ENCODE measurements around the gene EPAS1.

EPAS1 gene

GRCh38 chr2:46364797-46365457, 67.7 kb downstream of the EPAS1 start:
- DNase-seq (ENCODE audit: low read depth): no peak

- DNase-seq (ENCODE audit: low read depth): no peak
These were observed 68.9 kb downstream of the EPAS1 start for GRCh38 chr2:46365913-46366667.

- no peak for DNase-seq (ENCODE audit: low read depth)
These were observed 69.5 kb downstream of the EPAS1 start for GRCh38 chr2:46366668-46367052.

- DNase-seq (ENCODE audit: low read depth): no peak
These were observed 70.1 kb downstream of the EPAS1 start for GRCh38 chr2:46367286-46367685.

- no peak for DNase-seq (ENCODE audit: low read depth)
These were observed 71.2 kb downstream of the EPAS1 start for GRCh38 chr2:46368401-46368800.

GRCh38 chr2:46369783-46370182, 72.6 kb downstream of the EPAS1 start:
- DNase-seq (ENCODE audit: low read depth): no peak

GRCh38 chr2:46371854-46372253, 74.6 kb downstream of the EPAS1 start:
- DNase-seq (ENCODE audit: low read depth): no peak

GRCh38 chr2:46372475-46372874, 75.3 kb downstream of the EPAS1 start:
- no peak for DNase-seq (ENCODE audit: low read depth)

- DNase-seq (ENCODE audit: low read depth): no peak
These were observed 76.0 kb downstream of the EPAS1 start for GRCh38 chr2:46373238-46373637.

GRCh38 chr2:46375566-46376125, 78.4 kb downstream of the EPAS1 start:
- no peak for DNase-seq (ENCODE audit: low read depth)

- DNase-seq (ENCODE audit: low read depth): no peak
These were observed 79.4 kb downstream of the EPAS1 start for GRCh38 chr2:46376586-46376985.

- DNase-seq (ENCODE audit: low read depth): no peak
These were observed 79.9 kb downstream of the EPAS1 start for GRCh38 chr2:46377101-46377581.

- no peak for DNase-seq (ENCODE audit: low read depth)
These were observed 80.7 kb downstream of the EPAS1 start for GRCh38 chr2:46377666-46378560.

- no peak for DNase-seq (ENCODE audit: low read depth)
These were observed 81.4 kb downstream of the EPAS1 start for GRCh38 chr2:46378616-46379015.

GRCh38 chr2:46379213-46380037, 82.2 kb downstream of the EPAS1 start:
- DNase-seq (ENCODE audit: low read depth): no peak

GRCh38 chr2:46380038-46380940, 83.1 kb downstream of the EPAS1 start:
- no peak for DNase-seq (ENCODE audit: low read depth)

- DNase-seq (ENCODE audit: low read depth): no peak
These were observed 84.1 kb downstream of the EPAS1 start for GRCh38 chr2:46381263-46381849.

- DNase-seq (ENCODE audit: low read depth): no peak
These were observed 84.7 kb downstream of the EPAS1 start for GRCh38 chr2:46381871-46382270.

- no peak for DNase-seq (ENCODE audit: low read depth)
These were observed 85.3 kb downstream of the EPAS1 start for GRCh38 chr2:46382331-46383112.
